Activated CD4-positive, alpha-beta T cell treated with anti-CD3 and anti-CD28 coated beads, Interleukin-2, amount 10 ng/mL, durations not matched to agents 24 days and 14 days (primary cell): ENCODE data around the gene NPAS2. TPM values are rescaled to one million over a fixed set of nuclear protein-coding genes. Genes with fewer than 3 reads are reported as not detected.

Experiments
- DNase-seq: peaks from one replicate; pipeline ENCODE4 v3.0.0; 2022
- H3K27ac Mint-ChIP-seq: one replicate; pipeline ENCODE4 v1.8.0; 2022; ENCODE audit warnings: mild to moderate bottlenecking, mixed read lengths
- H3K27me3 Mint-ChIP-seq: one replicate; pipeline ENCODE4 v1.8.0; 2022; ENCODE audit warnings: mixed read lengths
- H3K36me3 Mint-ChIP-seq: one replicate; pipeline ENCODE4 v1.8.0; 2022; ENCODE audit warnings: low read depth, mild to moderate bottlenecking, mixed read lengths
- H3K4me1 Mint-ChIP-seq: one replicate; pipeline ENCODE4 v1.8.0; 2021; ENCODE audit warnings: mixed read lengths
- H3K4me3 Mint-ChIP-seq: one replicate; pipeline ENCODE4 v1.8.0; 2022; ENCODE audit warnings: mild to moderate bottlenecking, moderate library complexity, mixed read lengths
- H3K9me3 Mint-ChIP-seq: one replicate; pipeline ENCODE4 v1.8.0; 2021; ENCODE audit warnings: mixed read lengths
- intact Hi-C: fragments of 100-400 bp; cut with micrococcal nuclease; formaldehyde crosslinking; loops from one replicate; pipeline ENCODE4 v1.15.1; 2023
- total RNA-seq: library from RNA; stranded (reverse); gene quantifications from 2 replicates; pipeline ENCODE4 v1.2.3, GENCODE V29; 2022

Gene NPAS2
- total RNA-seq, 1 donor from 2014 or later = 9.1 TPM

DNA sequence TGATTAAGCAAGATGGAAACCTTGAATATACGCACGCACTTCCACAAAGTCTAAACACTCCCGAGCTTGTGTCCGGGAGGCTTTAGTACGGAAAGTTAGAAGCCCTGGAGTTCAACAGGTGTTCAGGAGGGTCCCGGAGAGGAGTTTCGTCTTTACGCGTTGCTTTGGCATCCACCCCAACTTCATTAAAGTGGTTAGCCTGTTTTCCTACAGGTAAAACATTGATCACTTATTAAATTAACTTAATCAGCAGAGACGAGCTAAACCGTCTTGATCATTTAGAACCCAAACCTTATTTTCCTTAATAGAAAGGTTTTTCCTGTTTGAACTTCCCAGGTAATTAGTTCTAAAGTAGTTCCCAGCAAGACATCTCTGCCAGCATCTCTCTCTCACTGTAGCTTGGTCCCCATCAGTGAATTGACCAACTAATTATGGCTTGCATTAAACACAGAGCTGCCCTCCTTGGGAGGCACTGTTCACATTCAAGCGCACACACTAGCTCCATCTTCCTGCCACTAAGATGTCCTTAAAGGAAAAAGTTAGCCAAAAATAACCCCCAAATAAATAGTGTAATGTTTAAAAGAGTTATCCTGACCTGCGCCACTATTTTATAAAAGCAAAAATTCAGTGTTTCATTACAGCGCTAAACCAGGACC is 1.4 kb downstream of the NPAS2 start:
- Mint-ChIP-seq H3K27ac (peak overlapping the region; percentile 34), H3K9me3 (no peaks in the 10 kb centered on the region), H3K4me3 (peak overlapping the region; percentile 74), H3K4me1 (peaks cover 18% of the 10 kb centered on the region), H3K27me3 (peaks cover 47% of the 10 kb centered on the region), H3K36me3 (peaks cover 2% of the 10 kb centered on the region)
- no peak for DNase-seq
- intact Hi-C loops = no loop called here

DNA sequence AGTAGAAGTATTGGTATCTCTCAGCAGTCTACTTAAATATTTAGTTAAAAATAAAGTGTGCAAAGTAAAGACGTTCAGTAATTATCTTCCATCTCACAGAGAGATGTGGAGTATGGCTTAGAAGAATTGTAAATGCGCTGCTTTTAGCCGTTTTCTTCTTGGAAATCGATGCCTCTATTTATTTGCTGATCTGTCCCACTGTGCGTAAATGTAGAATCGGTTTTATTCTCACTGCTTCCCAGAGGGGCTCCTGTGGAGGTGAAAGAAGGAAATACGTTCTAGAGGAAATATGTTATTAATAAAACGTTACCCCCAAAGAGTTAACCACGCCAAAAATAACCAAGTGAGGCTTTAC is 1.9 kb downstream of the NPAS2 start:
- H3K27ac Mint-ChIP-seq = no peak overlapping the region
- no peak for DNase-seq
- intact Hi-C loops = no loop called here
- peaks cover 18% of the 10 kb centered on the region for H3K4me1 Mint-ChIP-seq
- peak overlapping the region; percentile 74 for H3K4me3 Mint-ChIP-seq
- H3K27me3 Mint-ChIP-seq = peaks cover 47% of the 10 kb centered on the region
- H3K36me3 Mint-ChIP-seq = peaks cover 2% of the 10 kb centered on the region
- no peaks in the 10 kb centered on the region for H3K9me3 Mint-ChIP-seq

- Mint-ChIP-seq H3K9me3 (no peaks in the 10 kb centered on the region), H3K36me3 (peaks cover 2% of the 10 kb centered on the region), H3K4me3 (no peak overlapping the region), H3K27ac (no peak overlapping the region), H3K4me1 (peaks cover 16% of the 10 kb centered on the region), H3K27me3 (peaks cover 41% of the 10 kb centered on the region)
- intact Hi-C loops = no loop called here
- no peak for DNase-seq
These were observed 2.8 kb downstream of the NPAS2 start for GRCh38 chr2:100822587-100823248.

DNA sequence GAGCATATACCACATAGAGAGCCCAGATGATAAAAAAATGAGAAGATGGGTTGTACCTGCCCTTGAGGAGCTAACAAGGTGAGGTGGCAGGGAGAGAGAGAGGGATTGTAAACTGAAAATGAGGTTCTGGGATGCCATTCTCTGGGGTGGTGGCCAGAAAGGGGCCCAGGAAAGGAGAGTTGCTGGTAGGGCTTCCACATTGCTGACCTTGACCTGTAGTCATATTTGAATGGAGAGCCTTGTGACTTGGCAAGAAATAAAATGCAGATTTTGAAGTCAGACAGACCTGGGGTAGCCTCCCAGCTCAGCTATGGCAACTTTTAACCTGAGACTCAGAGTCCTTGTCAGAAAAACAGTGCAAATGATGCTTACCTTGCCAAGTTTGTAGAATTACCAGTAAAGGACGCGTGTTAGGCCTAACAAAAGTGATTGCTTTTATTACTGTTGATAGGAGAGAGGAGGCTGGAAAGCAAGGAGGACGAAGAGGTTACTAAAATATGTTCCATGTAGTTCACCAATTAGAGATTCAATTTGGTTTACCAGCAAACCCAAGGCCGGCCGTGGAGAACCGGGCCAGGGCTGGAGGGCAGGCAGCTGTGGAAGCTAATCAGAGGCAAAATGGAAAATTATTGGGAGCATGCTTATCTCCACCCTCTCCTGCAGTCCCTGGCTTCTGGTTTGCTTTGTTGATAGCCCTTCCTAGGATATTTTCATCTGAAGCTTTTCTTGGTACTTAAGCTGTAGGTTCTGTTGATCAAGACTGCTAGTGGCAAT is 3.9 kb downstream of the NPAS2 start:
- no peak overlapping the region for H3K4me3 Mint-ChIP-seq
- no peak for DNase-seq
- H3K27ac Mint-ChIP-seq = no peak overlapping the region
- H3K36me3 Mint-ChIP-seq = peaks cover 2% of the 10 kb centered on the region
- peaks cover 35% of the 10 kb centered on the region for H3K27me3 Mint-ChIP-seq
- H3K4me1 Mint-ChIP-seq = peaks cover 9% of the 10 kb centered on the region
- peaks cover 6% of the 10 kb centered on the region for H3K9me3 Mint-ChIP-seq
- intact Hi-C loops = no loop called here

GRCh38 chr2:100824842-100825241 is 4.9 kb downstream of the NPAS2 start:
- Mint-ChIP-seq H3K27me3 (peaks cover 28% of the 10 kb centered on the region), H3K9me3 (peaks cover 13% of the 10 kb centered on the region), H3K4me3 (no peak overlapping the region), H3K4me1 (peaks cover 6% of the 10 kb centered on the region), H3K36me3 (peaks cover 2% of the 10 kb centered on the region), H3K27ac (no peak overlapping the region)
- intact Hi-C loops = no loop called here
- no peak for DNase-seq

DNA sequence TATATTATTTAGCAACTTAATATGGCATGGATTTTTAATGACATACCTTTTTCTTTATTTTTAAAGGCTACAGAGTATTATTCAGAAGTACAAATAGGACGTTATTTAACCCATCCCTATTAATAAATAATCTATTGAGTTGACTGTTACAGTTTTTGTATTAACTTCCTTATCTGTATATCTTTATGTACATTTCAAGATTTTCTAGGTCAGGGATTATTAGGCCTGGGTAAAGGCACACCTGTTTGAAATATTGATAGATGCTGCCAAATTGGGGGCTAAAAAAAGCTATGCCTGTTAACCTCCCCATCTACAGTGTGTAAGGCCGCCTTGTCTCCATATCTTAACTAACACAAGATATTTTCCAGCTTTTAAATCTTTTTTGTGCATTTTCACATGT is 6.6 kb downstream of the NPAS2 start:
- peaks cover 2% of the 10 kb centered on the region for H3K36me3 Mint-ChIP-seq
- no peak overlapping the region for H3K27ac Mint-ChIP-seq
- no peak for DNase-seq
- H3K4me1 Mint-ChIP-seq = peaks cover 5% of the 10 kb centered on the region
- H3K9me3 Mint-ChIP-seq = peaks cover 13% of the 10 kb centered on the region
- intact Hi-C loops = no loop called here
- peaks cover 22% of the 10 kb centered on the region for H3K27me3 Mint-ChIP-seq
- no peak overlapping the region for H3K4me3 Mint-ChIP-seq

- intact Hi-C loops = no loop called here
- Mint-ChIP-seq H3K36me3 (no peaks in the 10 kb centered on the region), H3K27me3 (peaks cover 1% of the 10 kb centered on the region), H3K9me3 (peaks cover 13% of the 10 kb centered on the region), H3K4me1 (peaks cover 3% of the 10 kb centered on the region), H3K27ac (no peak overlapping the region), H3K4me3 (no peak overlapping the region)
- DNase-seq = no peak
These were observed 11.3 kb downstream of the NPAS2 start for GRCh38 chr2:100831158-100831750.

DNA sequence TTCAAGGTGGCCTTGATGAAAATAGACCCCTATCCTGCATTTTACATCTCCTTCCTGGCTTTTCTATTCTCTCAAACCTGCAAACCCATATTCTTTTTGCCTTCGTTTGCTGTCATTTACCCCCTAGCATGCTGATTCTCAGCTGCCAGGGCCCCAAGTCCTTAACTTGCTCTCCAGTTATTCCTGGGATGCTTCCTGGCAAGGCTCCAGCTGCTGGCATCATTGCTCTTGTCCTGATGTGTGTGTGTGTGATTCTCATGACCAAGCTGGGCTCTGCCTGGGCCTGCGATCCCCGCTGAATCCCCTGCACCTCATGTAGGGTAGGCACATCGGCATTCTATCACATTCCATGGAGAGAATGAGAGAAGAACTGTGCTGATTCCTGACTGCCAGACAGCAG is 11.9 kb downstream of the NPAS2 start:
- peaks cover 3% of the 10 kb centered on the region for H3K4me1 Mint-ChIP-seq
- peaks cover 1% of the 10 kb centered on the region for H3K27me3 Mint-ChIP-seq
- H3K9me3 Mint-ChIP-seq = peaks cover 13% of the 10 kb centered on the region
- no peak overlapping the region for H3K27ac Mint-ChIP-seq
- no peaks in the 10 kb centered on the region for H3K36me3 Mint-ChIP-seq
- intact Hi-C loops = no loop called here
- DNase-seq = no peak
- H3K4me3 Mint-ChIP-seq = no peak overlapping the region

DNA sequence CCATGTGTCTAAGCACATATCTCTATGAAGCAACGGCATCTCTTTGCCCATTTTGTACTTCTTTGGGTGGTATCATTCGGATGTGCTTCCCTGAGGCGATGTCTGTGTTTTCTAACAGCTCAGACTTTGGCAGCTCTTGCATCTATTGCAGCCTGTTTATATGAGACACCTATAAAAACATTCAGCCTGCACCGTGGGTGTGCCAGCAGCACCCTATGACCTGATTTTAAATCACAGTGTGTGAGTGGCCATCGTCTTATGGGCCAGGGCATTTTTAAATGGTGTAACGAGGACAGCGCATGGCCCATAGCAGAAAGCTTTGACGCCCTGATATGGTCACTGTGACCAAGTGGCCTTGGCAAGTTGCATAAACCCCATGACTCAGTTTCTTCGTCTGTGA is 12.9 kb downstream of the NPAS2 start:
- Mint-ChIP-seq H3K9me3 (peaks cover 11% of the 10 kb centered on the region), H3K4me3 (no peak overlapping the region), H3K27me3 (peaks cover 1% of the 10 kb centered on the region), H3K27ac (no peak overlapping the region), H3K36me3 (no peaks in the 10 kb centered on the region), H3K4me1 (peaks cover 3% of the 10 kb centered on the region)
- intact Hi-C loops = no loop called here
- DNase-seq = no peak

GRCh38 chr2:100833331-100833730 is 13.4 kb downstream of the NPAS2 start:
- Mint-ChIP-seq H3K36me3 (no peaks in the 10 kb centered on the region), H3K4me3 (no peak overlapping the region), H3K27ac (no peak overlapping the region), H3K4me1 (peaks cover 3% of the 10 kb centered on the region), H3K9me3 (peaks cover 9% of the 10 kb centered on the region), H3K27me3 (no peaks in the 10 kb centered on the region)
- intact Hi-C loops = no loop called here
- DNase-seq = no peak

DNA sequence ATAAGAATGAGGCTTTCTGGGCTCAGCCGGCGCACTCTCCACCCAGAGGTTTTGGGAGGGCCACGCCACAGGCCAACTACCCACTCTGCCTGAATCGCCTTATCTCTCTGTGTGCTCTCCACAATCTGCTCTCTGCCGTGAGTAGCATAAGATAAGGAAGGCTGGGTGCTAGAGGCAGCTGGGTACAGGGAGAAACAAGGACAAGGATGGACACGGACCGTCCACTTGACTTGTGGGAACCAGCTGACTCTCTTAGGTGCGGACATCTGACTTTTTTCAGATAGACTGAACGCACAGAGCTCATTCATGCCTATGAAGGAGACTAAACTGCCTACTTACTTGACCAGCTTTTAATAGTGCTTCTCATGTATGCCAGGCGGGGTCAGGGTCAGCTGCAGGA is 14.3 kb downstream of the NPAS2 start:
- H3K27ac Mint-ChIP-seq = no peak overlapping the region
- no peaks in the 10 kb centered on the region for H3K27me3 Mint-ChIP-seq
- H3K9me3 Mint-ChIP-seq = peaks cover 5% of the 10 kb centered on the region
- no peak overlapping the region for H3K4me3 Mint-ChIP-seq
- H3K36me3 Mint-ChIP-seq = no peaks in the 10 kb centered on the region
- peaks cover 3% of the 10 kb centered on the region for H3K4me1 Mint-ChIP-seq
- no peak for DNase-seq
- intact Hi-C loops = no loop called here

DNA sequence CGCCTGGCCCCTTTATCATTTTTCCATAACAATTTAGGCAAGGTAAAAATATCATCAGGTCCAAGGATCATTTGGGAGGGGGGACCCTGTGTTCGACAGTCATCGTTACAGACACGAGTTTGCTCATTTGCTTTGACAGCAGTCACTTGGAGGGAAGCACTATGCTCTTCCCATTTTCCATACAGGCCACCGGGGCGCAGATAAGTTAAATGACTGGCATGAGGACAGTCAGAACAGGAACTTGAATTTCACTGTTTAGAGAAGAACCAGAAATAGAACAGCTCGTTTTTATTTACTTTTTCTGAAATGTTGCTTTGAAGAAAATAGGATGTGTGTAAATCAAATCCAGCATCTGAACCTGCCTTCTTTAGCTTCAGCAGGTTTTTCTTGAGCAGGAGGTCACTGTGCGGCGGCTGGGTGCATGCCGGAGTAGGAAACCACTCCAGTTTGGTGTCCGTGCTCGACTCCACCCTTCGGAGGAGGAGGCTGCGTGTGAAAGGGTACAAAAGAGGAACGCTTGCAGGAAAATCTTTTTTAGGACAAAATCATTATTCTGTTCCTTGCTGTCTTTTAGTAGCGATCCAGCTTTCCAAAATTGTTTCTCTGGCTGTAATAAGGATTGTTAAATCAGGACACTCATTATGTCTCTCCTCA is 15.2 kb downstream of the NPAS2 start:
- Mint-ChIP-seq H3K27me3 (no peaks in the 10 kb centered on the region), H3K36me3 (no peaks in the 10 kb centered on the region), H3K27ac (no peak overlapping the region), H3K9me3 (no peaks in the 10 kb centered on the region), H3K4me1 (peaks cover 3% of the 10 kb centered on the region), H3K4me3 (no peak overlapping the region)
- intact Hi-C loops = no loop called here
- no peak for DNase-seq

- H3K36me3 Mint-ChIP-seq = no peaks in the 10 kb centered on the region
- H3K9me3 Mint-ChIP-seq = peaks cover 7% of the 10 kb centered on the region
- no peak overlapping the region for H3K4me3 Mint-ChIP-seq
- no peak for DNase-seq
- intact Hi-C loops = no loop called here
- no peaks in the 10 kb centered on the region for H3K27me3 Mint-ChIP-seq
- peaks cover 3% of the 10 kb centered on the region for H3K4me1 Mint-ChIP-seq
- no peak overlapping the region for H3K27ac Mint-ChIP-seq
These were observed 20.6 kb downstream of the NPAS2 start for GRCh38 chr2:100840519-100840918.
